Uterus (tissue), 2 donors: Measurements from ENCODE around the gene NID2.

Experiments
- POLR2A ChIP-seq, 2 donors: fragments of 450-650 bp; IDR thresholded peaks; one replicate each; pipeline ENCODE4 v1.6.1; 2016; ENCODE audit warnings: antibody characterized with exemption in 2 of 2, mild to moderate bottlenecking in 1 of 2, moderate library complexity in 1 of 2
- TF ChIP-seq, protein P1 (sequence below), 4 experiments: fragments of 200-600 bp in 2 of 4; fragments of 450-650 bp in 2 of 4; sonication (generic) in 2 of 4; IDR thresholded peaks; one replicate each; pipeline ENCODE4 v1.5.1; 2016 to 2019; ENCODE audit warnings: antibody characterized with exemption in 4 of 4, mild to moderate bottlenecking in 2 of 4, moderate library complexity in 1 of 4

DNA sequence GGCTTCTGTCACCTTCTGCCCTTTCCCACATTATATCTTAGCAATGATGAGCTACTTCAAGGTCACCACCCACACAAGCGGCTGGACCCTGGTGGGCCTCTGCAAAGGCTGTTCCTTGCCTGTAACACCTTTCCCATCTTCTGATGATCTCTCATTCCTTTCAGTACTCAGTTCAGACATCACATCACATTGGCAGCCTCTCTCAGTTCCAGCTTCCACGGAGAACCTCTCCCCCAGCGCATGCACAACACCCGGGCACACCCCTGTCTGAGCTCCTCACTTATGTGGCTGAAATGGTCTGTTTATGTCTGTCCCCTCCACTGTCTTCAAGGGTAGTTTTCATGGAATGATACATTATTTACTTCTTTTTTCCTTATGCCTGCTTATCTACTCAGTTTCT, 6.5 kb upstream of the NID2 start:
- TF ChIP-seq POLR2A (IDR thresholded peaks at IDR 0.05), result no peak
- TF ChIP-seq, protein P1, sequence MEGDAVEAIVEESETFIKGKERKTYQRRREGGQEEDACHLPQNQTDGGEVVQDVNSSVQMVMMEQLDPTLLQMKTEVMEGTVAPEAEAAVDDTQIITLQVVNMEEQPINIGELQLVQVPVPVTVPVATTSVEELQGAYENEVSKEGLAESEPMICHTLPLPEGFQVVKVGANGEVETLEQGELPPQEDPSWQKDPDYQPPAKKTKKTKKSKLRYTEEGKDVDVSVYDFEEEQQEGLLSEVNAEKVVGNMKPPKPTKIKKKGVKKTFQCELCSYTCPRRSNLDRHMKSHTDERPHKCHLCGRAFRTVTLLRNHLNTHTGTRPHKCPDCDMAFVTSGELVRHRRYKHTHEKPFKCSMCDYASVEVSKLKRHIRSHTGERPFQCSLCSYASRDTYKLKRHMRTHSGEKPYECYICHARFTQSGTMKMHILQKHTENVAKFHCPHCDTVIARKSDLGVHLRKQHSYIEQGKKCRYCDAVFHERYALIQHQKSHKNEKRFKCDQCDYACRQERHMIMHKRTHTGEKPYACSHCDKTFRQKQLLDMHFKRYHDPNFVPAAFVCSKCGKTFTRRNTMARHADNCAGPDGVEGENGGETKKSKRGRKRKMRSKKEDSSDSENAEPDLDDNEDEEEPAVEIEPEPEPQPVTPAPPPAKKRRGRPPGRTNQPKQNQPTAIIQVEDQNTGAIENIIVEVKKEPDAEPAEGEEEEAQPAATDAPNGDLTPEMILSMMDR (IDR thresholded peaks at IDR 0.05), result no peak
